Measurements from ENCODE around the gene RIGI. TPM values are rescaled to one million over a fixed set of nuclear protein-coding genes. Genes with fewer than 3 reads are reported as not detected.

Gene RIGI
- total RNA-seq, result 24.6 TPM
- long read RNA-seq, full-length matches to known transcripts, result 13 of 29 reads
- long read RNA-seq, partial matches to known transcripts, result 8 of 29 reads
- long read RNA-seq, other reads (novel, unspliced or antisense), result 8 of 29 reads

DNA sequence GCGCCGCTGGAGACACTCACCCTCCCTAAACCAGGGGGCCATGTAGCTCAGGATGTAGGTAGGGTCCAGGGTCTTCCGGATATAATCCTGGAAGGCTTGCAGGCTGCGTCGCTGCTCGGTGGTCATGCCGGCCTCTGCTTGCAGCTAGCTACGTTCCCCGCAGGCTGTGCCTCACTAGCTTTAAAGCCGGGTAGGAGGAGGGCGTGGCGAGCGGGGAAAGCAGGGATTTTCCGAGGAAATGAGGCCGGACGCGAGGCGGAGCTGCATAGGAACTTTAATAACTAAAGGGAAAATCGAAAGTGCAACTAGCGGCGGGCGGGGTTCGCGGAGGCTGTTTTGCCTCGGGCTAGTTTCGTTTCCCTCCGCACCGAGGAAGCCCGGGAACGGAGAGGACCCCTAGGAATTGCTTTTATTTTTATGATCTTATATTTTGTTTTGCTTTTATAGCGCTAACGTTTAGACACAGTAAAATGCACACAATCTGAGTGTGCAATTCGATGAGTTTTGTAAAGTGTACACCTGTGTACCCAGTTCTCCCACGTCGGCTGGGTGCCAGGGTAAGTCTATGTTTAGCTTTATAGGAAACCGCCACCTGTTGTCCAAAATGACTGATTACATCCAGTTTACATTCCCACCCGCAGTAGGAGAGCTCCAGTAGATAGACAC is at the start of gene RIGI:
Gene RIGI, minus strand, starts transcription at position 156 of the 666 bp plus-strand sequence. Its CDS starts 30 bp downstream, at position 126.
- peak; percentile 94 to 97 for ATAC-seq
- intact Hi-C loops (cut with DNase I), result no loop called here
- Histone ChIP-seq H3K27ac (peak within 1 kb of the TSS; percentile 88), H3K4me3 (peak within 1 kb of the TSS; percentile 78), H3K36me3 (no peaks in the 10 kb centered on the region), H3K4me1 (peaks cover 28% of the 10 kb centered on the region), H3K9me3 (no peaks in the 10 kb centered on the region), H3K27me3 (ENCODE audit: low read depth) (no peaks in the 10 kb centered on the region)
- TF ChIP-seq, protein P1, sequence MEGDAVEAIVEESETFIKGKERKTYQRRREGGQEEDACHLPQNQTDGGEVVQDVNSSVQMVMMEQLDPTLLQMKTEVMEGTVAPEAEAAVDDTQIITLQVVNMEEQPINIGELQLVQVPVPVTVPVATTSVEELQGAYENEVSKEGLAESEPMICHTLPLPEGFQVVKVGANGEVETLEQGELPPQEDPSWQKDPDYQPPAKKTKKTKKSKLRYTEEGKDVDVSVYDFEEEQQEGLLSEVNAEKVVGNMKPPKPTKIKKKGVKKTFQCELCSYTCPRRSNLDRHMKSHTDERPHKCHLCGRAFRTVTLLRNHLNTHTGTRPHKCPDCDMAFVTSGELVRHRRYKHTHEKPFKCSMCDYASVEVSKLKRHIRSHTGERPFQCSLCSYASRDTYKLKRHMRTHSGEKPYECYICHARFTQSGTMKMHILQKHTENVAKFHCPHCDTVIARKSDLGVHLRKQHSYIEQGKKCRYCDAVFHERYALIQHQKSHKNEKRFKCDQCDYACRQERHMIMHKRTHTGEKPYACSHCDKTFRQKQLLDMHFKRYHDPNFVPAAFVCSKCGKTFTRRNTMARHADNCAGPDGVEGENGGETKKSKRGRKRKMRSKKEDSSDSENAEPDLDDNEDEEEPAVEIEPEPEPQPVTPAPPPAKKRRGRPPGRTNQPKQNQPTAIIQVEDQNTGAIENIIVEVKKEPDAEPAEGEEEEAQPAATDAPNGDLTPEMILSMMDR (IDR thresholded peaks at IDR 0.05), result peak; percentile 42
- DNase-seq, result peak; percentile 96

DNA sequence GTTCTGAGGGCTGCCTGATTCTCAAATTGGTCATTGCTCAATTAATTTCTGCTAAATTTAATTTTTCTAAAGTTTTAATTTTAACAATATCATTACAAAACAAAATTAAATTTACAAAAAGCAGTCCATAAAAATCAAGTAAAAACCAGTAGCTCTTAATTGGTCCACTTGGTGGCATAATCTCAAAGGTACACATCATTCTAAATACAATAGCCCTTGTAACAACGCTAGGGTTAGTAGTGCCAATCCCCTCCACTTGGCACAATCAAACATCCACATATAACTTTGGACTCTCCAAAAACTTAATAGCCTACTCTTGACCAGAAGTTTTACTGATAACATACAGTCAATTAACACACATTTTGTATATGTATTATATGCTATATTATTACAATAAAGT is 48.9 kb upstream of the RIGI start:
- ATAC-seq, result no peak
- H3K27me3 ChIP-seq (ENCODE audit: low read depth), result no peaks in the 10 kb centered on the region
- DNase-seq, result no peak
- H3K27ac ChIP-seq, result no peak overlapping the region
- H3K4me1 ChIP-seq, result peaks cover 23% of the 10 kb centered on the region
- intact Hi-C loops (cut with DNase I), result no loop called here
- H3K4me3 ChIP-seq, result no peak overlapping the region
- TF ChIP-seq, protein P1 (IDR thresholded peaks at IDR 0.05), result no peak
- H3K36me3 ChIP-seq, result no peaks in the 10 kb centered on the region
- H3K9me3 ChIP-seq, result no peaks in the 10 kb centered on the region

DNA sequence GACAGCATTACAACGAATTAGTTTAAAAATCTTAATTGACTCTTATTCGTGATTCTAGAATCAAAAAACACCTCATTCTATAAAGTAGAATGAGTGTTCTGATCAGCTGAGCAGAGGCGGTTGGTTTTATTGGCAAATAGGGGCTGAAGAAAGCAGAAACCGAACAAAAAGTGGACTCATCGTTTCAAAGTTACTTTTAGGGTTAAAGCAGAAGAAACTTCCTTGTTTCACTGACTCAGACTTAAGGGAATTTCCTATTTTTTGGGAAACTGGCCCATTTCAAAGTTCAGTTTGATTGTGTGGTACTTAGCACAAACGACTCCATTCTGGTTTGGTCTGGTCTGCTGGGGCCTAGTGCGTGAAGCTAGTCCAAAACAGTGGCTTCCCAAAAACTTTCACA is 47.8 kb upstream of the RIGI start:
- Histone ChIP-seq H3K36me3 (no peaks in the 10 kb centered on the region), H3K9me3 (no peaks in the 10 kb centered on the region), H3K27me3 (ENCODE audit: low read depth) (no peaks in the 10 kb centered on the region), H3K4me1 (peaks cover 23% of the 10 kb centered on the region), H3K27ac (peak overlapping the region; percentile 93), H3K4me3 (peak overlapping the region; percentile 97)
- intact Hi-C loops (cut with DNase I), result no loop called here
- TF ChIP-seq, protein P1 (IDR thresholded peaks at IDR 0.05), result no peak
- no peak for DNase-seq
- no peak for ATAC-seq

DNA sequence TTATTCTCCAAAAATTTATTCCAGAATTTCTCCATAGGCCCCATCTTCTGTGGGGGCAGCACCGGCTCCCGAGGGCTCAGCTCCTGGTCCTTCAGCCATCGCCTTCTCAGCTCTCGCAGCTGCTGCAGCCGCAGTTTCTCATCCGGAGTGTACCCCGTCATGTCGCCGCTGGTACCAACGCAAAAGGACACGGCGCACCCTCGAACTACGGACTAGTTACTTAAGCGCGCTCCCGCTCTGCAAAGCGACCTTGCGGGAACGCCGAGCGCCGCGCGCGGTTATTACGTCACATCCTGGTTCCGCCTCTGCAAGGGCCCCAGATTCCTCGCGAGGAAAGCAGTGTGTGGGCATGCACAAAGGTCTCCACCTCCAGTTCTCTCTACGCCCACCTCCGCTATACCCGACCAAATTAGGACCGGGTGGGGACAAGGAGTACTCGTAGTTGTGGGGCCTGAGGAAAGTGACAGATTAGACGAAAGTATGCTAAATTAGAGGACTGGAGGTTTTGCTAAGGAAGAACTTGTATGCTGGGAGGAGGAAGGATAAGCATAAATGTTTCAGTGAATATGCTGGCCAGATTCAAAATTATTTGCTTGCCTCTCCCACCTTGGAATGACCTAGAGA is 47.0 kb upstream of the RIGI start, which contains the start of gene NDUFB6:
Gene NDUFB6, minus strand, starts transcription at position 260 of the 624 bp plus-strand sequence. Its CDS starts 99 bp downstream, at position 161.
- intact Hi-C loops (cut with DNase I), result no loop called here
- TF ChIP-seq, protein P1 (IDR thresholded peaks at IDR 0.05), result no peak

DNA sequence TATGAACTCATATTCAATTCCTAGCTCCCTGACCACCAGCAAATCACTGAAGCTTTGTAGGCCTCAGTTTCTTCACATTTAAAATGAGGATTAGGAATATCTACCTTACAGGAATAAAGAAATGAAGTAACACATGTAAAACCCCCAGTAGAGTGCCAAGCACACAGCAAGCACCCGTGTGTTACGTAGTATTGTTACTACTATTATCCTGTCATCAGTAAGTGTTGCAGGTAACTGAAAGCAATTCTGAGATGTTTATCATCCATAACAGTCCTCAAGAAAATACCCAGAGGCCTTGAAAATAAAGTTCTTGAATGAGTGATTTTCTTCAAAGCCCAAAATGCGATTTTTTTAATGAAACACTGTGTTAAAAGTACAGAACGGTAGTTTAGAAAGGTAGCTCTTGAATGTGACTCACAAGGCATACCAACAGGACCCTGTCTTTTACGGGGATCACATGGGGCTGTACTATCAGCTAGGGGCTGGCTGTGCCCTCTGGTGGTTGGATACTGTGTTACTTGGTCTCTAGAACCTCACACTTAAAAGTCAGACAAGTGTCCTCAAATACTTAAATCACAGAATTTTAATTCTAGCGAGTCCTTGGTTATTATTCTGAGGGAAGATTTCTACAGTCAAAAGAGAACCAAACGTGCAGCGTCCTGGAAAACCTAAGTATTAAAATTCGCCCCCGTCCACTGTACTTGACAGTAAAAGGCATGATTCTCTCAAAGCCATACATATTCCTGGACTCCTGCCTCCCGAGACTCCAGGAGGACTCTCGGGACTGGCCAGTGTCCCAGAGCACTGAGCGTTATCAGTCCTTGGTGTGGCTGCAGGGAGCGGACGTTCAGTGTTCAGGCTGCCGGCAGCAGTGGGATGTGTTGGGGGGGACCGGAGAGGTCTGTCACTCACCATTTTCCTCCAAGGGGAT is 46.2 kb upstream of the RIGI start:
- Histone ChIP-seq H3K27me3 (ENCODE audit: low read depth) (no peaks in the 10 kb centered on the region), H3K9me3 (no peaks in the 10 kb centered on the region), H3K36me3 (peaks cover 10% of the 10 kb centered on the region), H3K4me3 (peak overlapping the region; percentile 97), H3K4me1 (peaks cover 23% of the 10 kb centered on the region), H3K27ac (peak overlapping the region; percentile 93)
- intact Hi-C loops (cut with DNase I), result no loop called here
- TF ChIP-seq, protein P1 (IDR thresholded peaks at IDR 0.05), result peak; percentile 56
- ATAC-seq (peak; percentile 94), DNase-seq (peak; percentile 64)

More for the DNA sequence above, 47.0 kb upstream of the RIGI start, which contains the start of gene NDUFB6:
- ATAC-seq (peak; percentile 98 to 99), DNase-seq (peak; percentile 97)
- Histone ChIP-seq H3K36me3 (peaks cover 2% of the 10 kb centered on the region), H3K9me3 (no peaks in the 10 kb centered on the region), H3K27ac (peak within 1 kb of the TSS; percentile 93), H3K4me3 (peak within 1 kb of the TSS; percentile 97), H3K4me1 (peaks cover 23% of the 10 kb centered on the region), H3K27me3 (ENCODE audit: low read depth) (no peaks in the 10 kb centered on the region)

Measured in lower lobe of right lung (tissue), 2 donors.